Endothelial cell of umbilical vein (primary cell): ENCODE measurements around the gene FLT3. TPM values are rescaled to one million over a fixed set of nuclear protein-coding genes. Genes with fewer than 3 reads are reported as not detected.

Experiments used
- BruUV-seq: library from RNA; stranded (reverse); fragments of 400-500 nt; replicated peaks from 2 replicates; lab custom pipeline; 2021; lab: Mats Ljungman, UMichigan
- CTCF ChIA-PET: fragments of 300-600, 350-600 bp; sonication (Branson Sonifier 250); formaldehyde crosslinking; loops from one replicate; lab custom pipeline; 2021; ENCODE audit warnings: antibody characterized with exemption, inconsistent platforms; lab: Charles Lee
- POLR2A ChIA-PET: fragments of 300-600, 350-600 bp; sonication (Branson Sonifier 250); formaldehyde crosslinking; loops from one replicate; lab custom pipeline; 2021; ENCODE audit warnings: antibody characterized with exemption, inconsistent platforms; lab: Charles Lee
- DNase-seq: peaks from one replicate; pipeline ENCODE4 v3.0.0-alpha.2; 2011; ENCODE audit warnings: low read depth, low spot score
- FAIRE-seq: peaks from 2 replicates; lab custom pipeline; 2011; peaks lifted over from hg19 to GRCh38; lab: Jason Lieb, UNC
- H2AFZ ChIP-seq: 2 replicates; pipeline ENCODE4 v1.6.0; 2012; ENCODE audit warnings: low read depth, low read length, control low read depth, inconsistent platforms
- H3K27ac ChIP-seq: 2 replicates; pipeline ENCODE4 v1.5.1; 2011; ENCODE audit warnings: low read depth, mild to moderate bottlenecking, control low read depth, low read length, moderate library complexity; ENCODE audit not compliant: insufficient read depth
- H3K27me3 ChIP-seq, 2 experiments: 2 replicates each; pipeline versions ENCODE4 v1.6.0 to v1.6.1; 2011; ENCODE audit warnings: low read length in 2 of 2, mixed read lengths in 1 of 2; ENCODE audit not compliant: control insufficient read depth in 2 of 2, insufficient read depth in 2 of 2
- H3K36me3 ChIP-seq, 2 experiments: 2 replicates in 1 of 2; 3 replicates in 1 of 2; pipeline ENCODE4 v1.5.1; 2011; ENCODE audit warnings: low read length in 2 of 2, mild to moderate bottlenecking in 1 of 2, moderate library complexity in 1 of 2; ENCODE audit not compliant: control insufficient read depth in 2 of 2, insufficient read depth in 2 of 2; ENCODE audit errors: extremely low read depth in 1 of 2
- H3K4me1 ChIP-seq: 3 replicates; pipeline ENCODE4 v1.5.1; 2011; ENCODE audit warnings: mild to moderate bottlenecking, low read length; ENCODE audit not compliant: control insufficient read depth, insufficient read depth; ENCODE audit errors: extremely low read depth
- H3K4me2 ChIP-seq: 2 replicates; pipeline ENCODE4 v1.6.1; 2011; ENCODE audit warnings: low read length, control low read depth, mixed read lengths; ENCODE audit not compliant: insufficient read depth
- H3K4me3 ChIP-seq, 3 experiments: fragments of 200-600 bp in 1 of 3; sonication (generic), shearing (Covaris generic) in 1 of 3; replicated peaks in 1 of 3; 2 replicates each; pipeline ENCODE4 v1.5.1; 2011 to 2016; ENCODE audit warnings: control low read depth in 3 of 3, low read length in 3 of 3, mild to moderate bottlenecking in 2 of 3, inconsistent platforms in 1 of 3, low read depth in 1 of 3, moderate library complexity in 1 of 3; ENCODE audit not compliant: insufficient read depth in 1 of 3
- H3K79me2 ChIP-seq: 2 replicates; pipeline ENCODE4 v1.6.0; 2012; ENCODE audit warnings: low read length, inconsistent platforms; ENCODE audit not compliant: control insufficient read depth, insufficient read depth
- H3K9ac ChIP-seq: replicated peaks from 2 replicates; pipeline ENCODE3; 2011; ENCODE audit warnings: low read length, control low read depth; ENCODE audit not compliant: insufficient read depth; ENCODE audit errors: extremely low read depth
- H3K9me1 ChIP-seq: replicated peaks from 3 replicates; pipeline ENCODE4 v1.6.0; 2011; ENCODE audit warnings: mild to moderate bottlenecking, low read length; ENCODE audit not compliant: control insufficient read depth, insufficient read depth; ENCODE audit errors: extremely low read depth
- H3K9me3 ChIP-seq: replicated peaks from 2 replicates; pipeline ENCODE4 v1.5.1; 2012; ENCODE audit warnings: low read length, inconsistent platforms; ENCODE audit not compliant: control insufficient read depth, insufficient read depth
- H4K20me1 ChIP-seq: replicated peaks from 2 replicates; pipeline ENCODE3; 2011; ENCODE audit warnings: mild to moderate bottlenecking, low read length; ENCODE audit not compliant: control insufficient read depth, insufficient read depth; ENCODE audit errors: extremely low read depth
- CTCF ChIP-seq, 2 donors: IDR thresholded peaks; 1 replicate in 1 of 2; 2 replicates in 1 of 2; pipeline ENCODE4 v1.5.1; 2011; ENCODE audit warnings: low read length in 2 of 2, mild to moderate bottlenecking in 2 of 2, moderate library complexity in 2 of 2, control low read depth in 1 of 2, inconsistent platforms in 1 of 2, low read depth in 1 of 2; ENCODE audit not compliant: insufficient read depth in 1 of 2; ENCODE audit errors: extremely low read depth in 1 of 2
- EZH2 ChIP-seq: IDR thresholded peaks from 2 replicates; pipeline ENCODE4 v1.6.1; 2012; ENCODE audit warnings: borderline replicate concordance, low read depth, mild to moderate bottlenecking, moderate library complexity, low read length, inconsistent platforms; ENCODE audit not compliant: severe bottlenecking
- FOS ChIP-seq: IDR thresholded peaks from 2 replicates; pipeline ENCODE4 v1.6.1; 2011; ENCODE audit warnings: mild to moderate bottlenecking, low read length, moderate library complexity, borderline replicate concordance; ENCODE audit not compliant: insufficient read depth
- JUN ChIP-seq: IDR thresholded peaks from 2 replicates; pipeline ENCODE4 v1.6.1; 2011; ENCODE audit warnings: borderline replicate concordance, low read depth; ENCODE audit not compliant: insufficient read length, insufficient read depth
- MAX ChIP-seq: IDR thresholded peaks from 2 replicates; pipeline ENCODE4 v1.6.1; 2011; ENCODE audit not compliant: insufficient read depth, insufficient read length
- POLR2A ChIP-seq: IDR thresholded peaks from 2 replicates; pipeline ENCODE4 v1.6.1; 2012; ENCODE audit warnings: low read depth, mild to moderate bottlenecking, control low read depth, low read length
- POLR2AphosphoS5 ChIP-seq: IDR thresholded peaks from 2 replicates; pipeline ENCODE4 v1.6.1; 2012; ENCODE audit warnings: low read depth, mild to moderate bottlenecking, control low read depth, low read length, moderate library complexity; ENCODE audit not compliant: insufficient read depth
- dilution Hi-C: fragments of 300-500 bp; cut with MboI; formaldehyde crosslinking; loops from one replicate; pipeline ENCODE4 v1.15.0; 2019; ENCODE audit warnings: low sequenced_read_pairs; ENCODE audit not compliant: extremely low pct_ligation_motif_present
- intact Hi-C: fragments of 100-400 bp; cut with micrococcal nuclease; formaldehyde crosslinking; loops from one replicate; pipeline ENCODE4 v1.10.0; 2022
- polyA plus RNA-seq, 4 experiments: library from polyadenylated mRNA; depleted of rRNA in 3 of 4; stranded (reverse) in 3 of 4; unstranded in 1 of 4; fragments of >200 nt; gene quantifications; 2 replicates each; pipeline versions ENCODE4 v1.2.1 to v1.2.3, GENCODE V29; 2011 to 2012; ENCODE audit warnings: missing spikeins in 1 of 4
- total RNA-seq: library from RNA; stranded (reverse); gene quantifications from 2 replicates; pipeline ENCODE4 v1.2.3, GENCODE V29; 2021

The FLT3 gene
- total and polyA plus RNA-seq, 2 donors (not counting 3 experiments of a cell fraction or from before 2014, with no cell fraction given): 0.03 TPM; not detected in 1

- no TSS peak for BruUV-seq
- ChIA-PET POLR2A (no interaction called here), CTCF (no interaction called here)
- no peak overlapping the region for H3K4me3 ChIP-seq
- H3K4me2 ChIP-seq: no peak overlapping the region
- H3K9ac ChIP-seq: no peak overlapping the region
- H3K36me3 ChIP-seq: no peaks in the 10 kb centered on the region
- no peaks in the 10 kb centered on the region for H3K9me1 ChIP-seq
- intact Hi-C loops (no loop called here), dilution Hi-C loops (no loop called here)
- H3K9me3 ChIP-seq: no peaks in the 10 kb centered on the region
- TF ChIP-seq POLR2AphosphoS5 (no peak), CTCF (IDR thresholded peaks at IDR 0.05; ENCODE audit: extremely low read depth in 1 of 2, insufficient read depth in 1 of 2, low read depth in 1 of 2, low read length in 2 of 2) (no peak), FOS (no peak), JUN (no peak), EZH2 (no peak), POLR2A (no peak), MAX (no peak)
- no peak overlapping the region for H2AFZ ChIP-seq
- no peak overlapping the region for H3K27ac ChIP-seq
- DNase-seq: no peak
- H3K4me1 ChIP-seq: no peaks in the 10 kb centered on the region
- FAIRE-seq: no peak
- H4K20me1 ChIP-seq: no peaks in the 10 kb centered on the region
- no peaks in the 10 kb centered on the region for H3K79me2 ChIP-seq
- peaks cover 16 to 30% of the 10 kb centered on the region in 2 experiments for H3K27me3 ChIP-seq
Measured at GRCh38 chr13:28092431-28092830, 7.9 kb downstream of the FLT3 start.
